H9 (cell line): ENCODE data around the gene TMEM81. TPM values are rescaled to one million over a fixed set of nuclear protein-coding genes. Genes with fewer than 3 reads are reported as not detected.

Source experiments
- DNase-seq: peaks from one replicate; pipeline ENCODE4 v3.0.0-alpha.2; 2017
- H2AFZ ChIP-seq: one replicate; pipeline ENCODE4 v1.6.1; 2013; ENCODE audit warnings: mild to moderate bottlenecking, low read length, control low read depth, moderate library complexity
- H2AK5ac ChIP-seq: 2 replicates; pipeline ENCODE4 v1.6.1; 2013; ENCODE audit warnings: low read length, control low read depth, mixed read lengths; ENCODE audit not compliant: insufficient read length
- H2BK120ac ChIP-seq: one replicate; pipeline ENCODE4 v1.6.1; 2013; ENCODE audit warnings: low read depth, mild to moderate bottlenecking, low read length, control low read depth, inconsistent platforms; ENCODE audit not compliant: poor library complexity, severe bottlenecking
- H2BK12ac ChIP-seq: 2 replicates; pipeline ENCODE4 v1.6.1; 2013; ENCODE audit warnings: low read length, control low read depth, mixed read lengths, low read depth; ENCODE audit not compliant: insufficient read length
- H2BK15ac ChIP-seq: 2 replicates; pipeline ENCODE4 v1.6.1; 2013; ENCODE audit warnings: low read depth, low read length, control low read depth
- H2BK20ac ChIP-seq: one replicate; pipeline ENCODE4 v1.6.1; 2013; ENCODE audit warnings: low read depth, mild to moderate bottlenecking, low read length, control low read depth, inconsistent platforms; ENCODE audit not compliant: poor library complexity, severe bottlenecking
- H2BK5ac ChIP-seq: 2 replicates; pipeline ENCODE4 v1.6.1; 2013; ENCODE audit warnings: low read length, control low read depth, mixed read lengths; ENCODE audit not compliant: insufficient read length
- H3K14ac ChIP-seq: 2 replicates; pipeline ENCODE4 v1.6.1; 2013; ENCODE audit warnings: low read length, control low read depth; ENCODE audit not compliant: insufficient read depth
- H3K18ac ChIP-seq: 2 replicates; pipeline ENCODE4 v1.6.1; 2013; ENCODE audit warnings: low read depth, mild to moderate bottlenecking, mixed read lengths, low read length, control low read depth; ENCODE audit not compliant: insufficient read length
- H3K23ac ChIP-seq: 2 replicates; pipeline ENCODE4 v1.6.1; 2013; ENCODE audit warnings: low read length, control low read depth, mixed read lengths, low read depth; ENCODE audit not compliant: insufficient read length
- H3K23me2 ChIP-seq: 2 replicates; pipeline ENCODE4 v1.6.1; 2013; ENCODE audit warnings: low read depth, mild to moderate bottlenecking, mixed read lengths, low read length, control low read depth; ENCODE audit not compliant: insufficient read length, poor library complexity, severe bottlenecking
- H3K27ac ChIP-seq: 2 replicates; pipeline ENCODE4 v1.5.1; 2013; ENCODE audit warnings: low read length, control low read depth, mixed read lengths, low read depth; ENCODE audit not compliant: insufficient read length
- H3K27me3 ChIP-seq: 2 replicates; pipeline ENCODE4 v1.6.1; 2013; ENCODE audit warnings: low read length, control low read depth, inconsistent platforms; ENCODE audit not compliant: insufficient read depth
- H3K4ac ChIP-seq: 2 replicates; pipeline ENCODE4 v1.6.1; 2013; ENCODE audit warnings: low read depth, mild to moderate bottlenecking, control low read depth, inconsistent platforms, low read length, moderate library complexity
- H3K4me1 ChIP-seq: 2 replicates; pipeline ENCODE4 v1.6.1; 2013; ENCODE audit warnings: low read length, control low read depth, inconsistent platforms; ENCODE audit not compliant: insufficient read depth
- H3K4me2 ChIP-seq: 2 replicates; pipeline ENCODE4 v1.6.1; 2013; ENCODE audit warnings: low read length, control low read depth, mixed read lengths; ENCODE audit not compliant: insufficient read length, insufficient read depth
- H3K56ac ChIP-seq: 2 replicates; pipeline ENCODE4 v1.6.1; 2013; ENCODE audit warnings: low read depth, mild to moderate bottlenecking, mixed read lengths, low read length, control low read depth; ENCODE audit not compliant: insufficient read length
- H3K79me1 ChIP-seq: 2 replicates; pipeline ENCODE4 v1.6.1; 2013; ENCODE audit warnings: low read depth, mild to moderate bottlenecking, moderate library complexity, low read length, control low read depth, inconsistent platforms; ENCODE audit not compliant: insufficient read depth, poor library complexity, severe bottlenecking
- H3K79me2 ChIP-seq: 2 replicates; pipeline ENCODE4 v1.6.1; 2013; ENCODE audit warnings: low read length, control low read depth, inconsistent platforms; ENCODE audit not compliant: insufficient read depth
- H3K9ac ChIP-seq: 2 replicates; pipeline ENCODE4 v1.6.1; 2013; ENCODE audit warnings: low read length, control low read depth, mixed read lengths; ENCODE audit not compliant: insufficient read length; ENCODE audit errors: extremely low read depth
- H3K9me3 ChIP-seq: one replicate; pipeline ENCODE4 v1.6.1; 2013; ENCODE audit warnings: low read depth, low read length, inconsistent platforms; ENCODE audit not compliant: control insufficient read depth
- H3T11ph ChIP-seq: one replicate; pipeline ENCODE4 v1.6.1; 2013; ENCODE audit warnings: mild to moderate bottlenecking, low read length, control low read depth, inconsistent platforms
- H4K20me1 ChIP-seq: one replicate; pipeline ENCODE4 v1.6.1; 2013; ENCODE audit not compliant: control insufficient read depth, insufficient read length, insufficient read depth
- H4K5ac ChIP-seq: 2 replicates; pipeline ENCODE4 v1.6.1; 2013; ENCODE audit warnings: low read depth, mild to moderate bottlenecking, mixed read lengths, low read length, control low read depth; ENCODE audit not compliant: insufficient read length
- H4K8ac ChIP-seq: replicated peaks from 2 replicates; pipeline ENCODE4 v1.6.1; 2013; ENCODE audit warnings: low read length, control low read depth, mixed read lengths, low read depth; ENCODE audit not compliant: insufficient read length
- H4K91ac ChIP-seq: 2 replicates; pipeline ENCODE4 v1.6.1; 2013; ENCODE audit warnings: low read depth, mild to moderate bottlenecking, moderate library complexity, mixed read lengths, low read length, control low read depth; ENCODE audit not compliant: insufficient read length
- H3K27ac Mint-ChIP-seq, 3 experiments: 2 replicates in 2 of 3; 3 replicates in 1 of 3; pipeline ENCODE4 v1.8.0; 2020 to 2021; ENCODE audit warnings: mixed read lengths in 3 of 3, mild to moderate bottlenecking in 1 of 3, moderate library complexity in 1 of 3
- H3K27me3 Mint-ChIP-seq: 2 replicates; pipeline ENCODE4 v1.8.0; 2021; ENCODE audit warnings: low read depth, mild to moderate bottlenecking, moderate library complexity, mixed read lengths
- H3K36me3 Mint-ChIP-seq, 3 experiments: 2 replicates in 2 of 3; 3 replicates in 1 of 3; pipeline ENCODE4 v1.8.0; 2020 to 2021; ENCODE audit warnings: low read depth in 3 of 3, mixed read lengths in 3 of 3; ENCODE audit not compliant: insufficient read depth in 1 of 3
- H3K4me1 Mint-ChIP-seq, 2 experiments: 2 replicates each; pipeline ENCODE4 v1.8.0; 2020; ENCODE audit warnings: mixed read lengths in 2 of 2
- H3K4me3 Mint-ChIP-seq, 2 experiments: 2 replicates in 1 of 2; 3 replicates in 1 of 2; pipeline ENCODE4 v1.8.0; 2020 to 2021; ENCODE audit warnings: mild to moderate bottlenecking in 2 of 2, mixed read lengths in 2 of 2, moderate library complexity in 1 of 2
- H3K9me3 Mint-ChIP-seq, 2 experiments: 2 replicates in 1 of 2; 3 replicates in 1 of 2; pipeline ENCODE4 v1.8.0; 2020; ENCODE audit warnings: mild to moderate bottlenecking in 2 of 2, mixed read lengths in 2 of 2, moderate library complexity in 1 of 2
- CTCF ChIP-seq: fragments of 200-600 bp; sonication (generic); conservative IDR thresholded peaks from 3 replicates; pipeline ENCODE4 v1.8.0; 2021; ENCODE audit warnings: antibody characterized with exemption, mild to moderate bottlenecking
- WGBS: extraction: QIAGEN DNeasy Blood & Tissue Kit; methylation state at CpG from one replicate; pipeline ENCODE4 v1.1.7; 2013; ENCODE audit warnings: missing lambda C conversion rate, low lambda C conversion rate, mixed read lengths; ENCODE audit not compliant: insufficient read length; ENCODE audit errors: extremely low coverage; 5-methylcytosine and 5-hydroxymethylcytosine counted together
- total RNA-seq: library from RNA; stranded (reverse); gene quantifications from 2 replicates; pipeline ENCODE4 v1.2.1, GENCODE V29; 2021

Gene TMEM81
- total RNA-seq, 1 experiment from 2014 or later: 3.0 TPM

GRCh38 chr1:205058853-205059252 lies 25.4 kb downstream of the TMEM81 start:
- no peak overlapping the region for H3K4me3 Mint-ChIP-seq
- no peak overlapping the region for H2BK12ac ChIP-seq
- no peak for TF ChIP-seq CTCF
- H3K18ac ChIP-seq: no peak overlapping the region
- no peak overlapping the region for H3K27ac ChIP-seq
- DNase-seq: no peak
- no peak overlapping the region for H3T11ph ChIP-seq
- H3K4me2 ChIP-seq: no peak overlapping the region
- no peaks in the 10 kb centered on the region for H4K20me1 ChIP-seq
- no peak overlapping the region for H2AFZ ChIP-seq
- H2BK5ac ChIP-seq: no peak overlapping the region
- H2BK20ac ChIP-seq: no peak overlapping the region
- no peak overlapping the region for H4K5ac ChIP-seq
- no peak overlapping the region for H3K4ac ChIP-seq
- no peaks in the 10 kb centered on the region for H3K79me1 ChIP-seq
- no peak overlapping the region for H2BK120ac ChIP-seq
- no peak overlapping the region for H4K91ac ChIP-seq
- peaks cover 8% of the 10 kb centered on the region; the same call in 1 of the 2 replicates for H3K27me3 Mint-ChIP-seq
- H3K23ac ChIP-seq: no peak overlapping the region
- peaks cover 6 to 7% of the 10 kb centered on the region in 2 experiments for H3K4me1 Mint-ChIP-seq
- no peaks in the 10 kb centered on the region for H3K27me3 ChIP-seq
- no peak overlapping the region for H2AK5ac ChIP-seq
- no peak overlapping the region for H4K8ac ChIP-seq
- H3K4me1 ChIP-seq: no peaks in the 10 kb centered on the region
- H3K79me2 ChIP-seq: no peaks in the 10 kb centered on the region
- H3K9me3 Mint-ChIP-seq: no peaks in the 10 kb centered on the region
- H3K36me3 Mint-ChIP-seq: no peaks in the 10 kb centered on the region
- no peaks in the 10 kb centered on the region for H3K9me3 ChIP-seq
- H2BK15ac ChIP-seq: no peak overlapping the region
- no peaks in the 10 kb centered on the region for H3K23me2 ChIP-seq
- H3K27ac Mint-ChIP-seq: no peak overlapping the region; a peak in 1 of 7 replicates
- H3K9ac ChIP-seq: no peak overlapping the region
- WGBS: no CpG with 5 or more reads among the region's 12 CpGs
- H3K56ac ChIP-seq: no peak overlapping the region
- H3K14ac ChIP-seq: no peak overlapping the region; the same call in 1 of the 2 replicates
